GM12892 (cell line): ENCODE results near the gene BARHL2.

Experiments
- POLR2A ChIP-seq: IDR thresholded peaks from 2 replicates; pipeline ENCODE4 v1.6.1; 2011; ENCODE audit warnings: low read depth, low read length, control low read depth
- TAF1 ChIP-seq: IDR thresholded peaks from 2 replicates; pipeline ENCODE4 v1.6.1; 2011; ENCODE audit warnings: low read depth, mild to moderate bottlenecking, control low read depth, low read length, borderline replicate concordance

GRCh38 chr1:90716552-90717355, at the start of gene BARHL2:
- TF ChIP-seq POLR2A = no peak
- TF ChIP-seq TAF1 = no peak
